ACHN (cell line): Measurements from ENCODE around the gene UNC50.
"Not testable (repeated sequence)": the region's sequence is repeated elsewhere in the genome, so short reads cannot be mapped to it uniquely, and the experiment has no call there.

Experiments used
- DNase-seq: peaks from one replicate; pipeline ENCODE4 v3.0.0-alpha.2; 2015
- in situ Hi-C: cut with HindIII; loops from 2 replicates; pipeline ENCODE4 v1.10.0; 2017; ENCODE audit warnings: low sequenced_read_pairs, low pct_ligation_motif_present, low pct_unique_long_range_greater_than_20kb

UNC50 gene

GRCh38 chr2:98650998-98651397, 42.6 kb downstream of the UNC50 start:
- in situ Hi-C loops, result no loop called here
- no peak for DNase-seq

- in situ Hi-C loops, result no loop called here
- no peak for DNase-seq
Observed at GRCh38 chr2:98654699-98655495, 46.5 kb downstream of the UNC50 start.

GRCh38 chr2:98656800-98657199, 48.4 kb downstream of the UNC50 start:
- in situ Hi-C loops, result no loop called here
- DNase-seq, result no peak

- in situ Hi-C loops, result no loop called here
Observed at GRCh38 chr2:98658816-98659490, 50.6 kb downstream of the UNC50 start.

GRCh38 chr2:98659491-98659840, 51.1 kb downstream of the UNC50 start:
- in situ Hi-C loops, DNase-seq: not testable (repeated sequence)

More at GRCh38 chr2:98658816-98659490, 50.6 kb downstream of the UNC50 start:
- DNase-seq, result no peak

GRCh38 chr2:98663511-98664090, 55.2 kb downstream of the UNC50 start:
- no peak for DNase-seq
- in situ Hi-C loops, result no loop called here

- no peak for DNase-seq
- in situ Hi-C loops, result no loop called here
Observed at GRCh38 chr2:98664323-98664722, 55.9 kb downstream of the UNC50 start.

GRCh38 chr2:98665677-98666076, 57.3 kb downstream of the UNC50 start:
- in situ Hi-C loops, result no loop called here

More at GRCh38 chr2:98665677-98666076, 57.3 kb downstream of the UNC50 start:
- no peak for DNase-seq
